ENCODE data around the gene EPAS1. TPM values are rescaled to one million over a fixed set of nuclear protein-coding genes. Genes with fewer than 3 reads are reported as not detected.
A peak's percentile ranks its signal among the peaks of the same experiment; 100 is the strongest.

The EPAS1 gene
- total and polyA plus RNA-seq, 2 of the 13 experiments (the other 11 are each of a cell fraction or from before 2014, with no cell fraction given), result 47.1 to 182 TPM

DNA sequence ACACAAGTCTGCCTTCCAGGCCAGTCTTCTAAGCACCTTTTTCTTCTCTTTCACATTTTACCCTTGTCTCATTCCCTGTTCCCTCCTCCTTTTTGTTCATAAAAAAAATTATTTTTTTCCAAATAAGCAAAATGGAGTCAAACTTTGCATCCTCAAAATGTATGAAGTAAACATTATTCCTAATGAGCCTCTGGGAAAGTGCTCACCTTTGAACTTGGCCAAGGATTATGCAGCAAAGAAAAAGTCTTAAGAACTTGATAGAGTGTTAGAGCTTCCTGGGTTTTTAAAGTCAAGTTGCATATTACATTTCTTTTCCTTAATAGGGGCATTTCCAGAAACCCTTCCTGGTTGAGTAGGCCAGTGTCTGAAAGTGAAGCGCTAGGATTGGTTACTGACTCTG, 31.6 kb downstream of the EPAS1 start:
- FAIRE-seq, result no peak
- CTCF ChIA-PET (ENCODE audit: low intra/inter-chr PET ratio, low total read pairs), result no interaction called here
- Histone ChIP-seq H2AFZ (ENCODE audit: low read length) (no peak overlapping the region), H3K4me1 (ENCODE audit: insufficient read depth, low read length) (peaks cover 100% of the 10 kb centered on the region), H3K79me2 (ENCODE audit: insufficient read depth, low read length) (peaks cover 95% of the 10 kb centered on the region), H3K27me3 (ENCODE audit: control insufficient read depth in 1 of 2, insufficient read depth in 2 of 2, low read length in 2 of 2) (no peaks in the 10 kb centered on the region), H3K27ac (ENCODE audit: extremely low read length, insufficient read depth, low read length) (no peak overlapping the region), H3K4me2 (ENCODE audit: low read depth, low read length) (no peak overlapping the region), H3K9me3 (ENCODE audit: low read length) (no peaks in the 10 kb centered on the region), H3K36me3 (replicated peaks in 1 of 2; ENCODE audit: control insufficient read depth in 1 of 2, insufficient read depth in 2 of 2, low read length in 2 of 2) (peaks cover 0 to 2% of the 10 kb centered on the region in 2 experiments; a peak in 2 of 5 replicates), H4K20me1 (ENCODE audit: insufficient read depth, low read length) (peaks cover 32% of the 10 kb centered on the region), H3K9ac (ENCODE audit: insufficient read depth, low read depth, low read length) (no peak overlapping the region), H3K4me3 (replicated peaks in 1 of 3; ENCODE audit: insufficient read depth in 1 of 3, low read depth in 2 of 3, low read length in 3 of 3) (no peak overlapping the region)
- in situ Hi-C loops (cut with HindIII; ENCODE audit: extremely low pct_ligation_motif_present, low pct_unique_long_range_greater_than_20kb) (no loop called here), intact Hi-C loops (cut with micrococcal nuclease; ENCODE audit: unreplicated experiment) (no loop called here)
- TF ChIP-seq, protein P1, sequence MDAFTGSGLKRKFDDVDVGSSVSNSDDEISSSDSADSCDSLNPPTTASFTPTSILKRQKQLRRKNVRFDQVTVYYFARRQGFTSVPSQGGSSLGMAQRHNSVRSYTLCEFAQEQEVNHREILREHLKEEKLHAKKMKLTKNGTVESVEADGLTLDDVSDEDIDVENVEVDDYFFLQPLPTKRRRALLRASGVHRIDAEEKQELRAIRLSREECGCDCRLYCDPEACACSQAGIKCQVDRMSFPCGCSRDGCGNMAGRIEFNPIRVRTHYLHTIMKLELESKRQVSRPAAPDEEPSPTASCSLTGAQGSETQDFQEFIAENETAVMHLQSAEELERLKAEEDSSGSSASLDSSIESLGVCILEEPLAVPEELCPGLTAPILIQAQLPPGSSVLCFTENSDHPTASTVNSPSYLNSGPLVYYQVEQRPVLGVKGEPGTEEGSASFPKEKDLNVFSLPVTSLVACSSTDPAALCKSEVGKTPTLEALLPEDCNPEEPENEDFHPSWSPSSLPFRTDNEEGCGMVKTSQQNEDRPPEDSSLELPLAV (CRISPR knock-in tag; conservative IDR thresholded peaks at IDR 0.05; ENCODE audit: low read depth), result no peak
- BruUV-seq (replicated peaks), result no TSS peak
- WGBS (ENCODE audit: low lambda C conversion rate), result 63% methylated on average over 1 of the region's 1 CpG
- no peak for ATAC-seq
- no peak for DNase-seq (ENCODE audit: low spot score)
- POLR2A ChIA-PET, result interaction anchor here (1.9 to 2.3 kb wide), 3 partner anchors 13 to 32 kb away, joined by 7 to 11 read pairs (median 8); partner anchors contain the start of gene EPAS1

DNA sequence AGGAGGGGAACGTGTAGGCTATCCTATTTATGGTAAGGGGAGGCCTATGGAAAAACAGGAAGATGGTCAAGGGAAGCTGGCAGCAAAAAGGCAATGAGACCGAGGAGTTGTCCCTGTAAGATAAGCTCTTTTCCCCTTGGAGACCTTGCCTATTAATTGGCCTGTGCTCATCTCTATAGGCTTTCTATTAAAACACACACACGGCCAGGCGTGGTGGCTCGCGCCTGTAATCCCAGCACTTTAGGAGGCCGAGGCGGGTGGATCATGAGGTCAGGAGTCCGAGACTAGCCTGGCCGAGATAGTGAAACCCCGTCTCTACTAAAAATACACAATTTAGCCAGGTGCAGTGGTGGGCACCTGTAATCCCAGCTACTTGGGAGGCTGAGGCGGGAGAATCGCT, 32.1 kb downstream of the EPAS1 start:
- no peaks in the 10 kb centered on the region for H3K27me3 ChIP-seq (ENCODE audit: control insufficient read depth in 1 of 2, insufficient read depth in 2 of 2, low read length in 2 of 2)
- CTCF ChIA-PET (ENCODE audit: low intra/inter-chr PET ratio, low total read pairs), result no interaction called here
- peaks cover 37% of the 10 kb centered on the region for H4K20me1 ChIP-seq (ENCODE audit: insufficient read depth, low read length)
- peaks cover 100% of the 10 kb centered on the region for H3K4me1 ChIP-seq (ENCODE audit: insufficient read depth, low read length)
- no peak overlapping the region for H2AFZ ChIP-seq (ENCODE audit: low read length)
- H3K4me3 ChIP-seq (replicated peaks in 1 of 3; ENCODE audit: insufficient read depth in 1 of 3, low read depth in 2 of 3, low read length in 3 of 3), result no peak overlapping the region
- H3K9me3 ChIP-seq (ENCODE audit: low read length), result no peaks in the 10 kb centered on the region
- 95% methylated on average over 13 of the region's 13 CpGs for WGBS (ENCODE audit: low lambda C conversion rate)
- TF ChIP-seq, protein P2, sequence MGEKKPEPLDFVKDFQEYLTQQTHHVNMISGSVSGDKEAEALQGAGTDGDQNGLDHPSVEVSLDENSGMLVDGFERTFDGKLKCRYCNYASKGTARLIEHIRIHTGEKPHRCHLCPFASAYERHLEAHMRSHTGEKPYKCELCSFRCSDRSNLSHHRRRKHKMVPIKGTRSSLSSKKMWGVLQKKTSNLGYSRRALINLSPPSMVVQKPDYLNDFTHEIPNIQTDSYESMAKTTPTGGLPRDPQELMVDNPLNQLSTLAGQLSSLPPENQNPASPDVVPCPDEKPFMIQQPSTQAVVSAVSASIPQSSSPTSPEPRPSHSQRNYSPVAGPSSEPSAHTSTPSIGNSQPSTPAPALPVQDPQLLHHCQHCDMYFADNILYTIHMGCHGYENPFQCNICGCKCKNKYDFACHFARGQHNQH (CRISPR knock-in tag; IDR thresholded peaks at IDR 0.05), result no peak
- TF ChIP-seq ESRRA (CRISPR knock-in tag; IDR thresholded peaks at IDR 0.05; ENCODE audit: low read depth) (no peak), SP5 (CRISPR knock-in tag; IDR thresholded peaks at IDR 0.05; ENCODE audit: borderline replicate concordance, low read depth) (no peak)
- TF ChIP-seq, protein P3, sequence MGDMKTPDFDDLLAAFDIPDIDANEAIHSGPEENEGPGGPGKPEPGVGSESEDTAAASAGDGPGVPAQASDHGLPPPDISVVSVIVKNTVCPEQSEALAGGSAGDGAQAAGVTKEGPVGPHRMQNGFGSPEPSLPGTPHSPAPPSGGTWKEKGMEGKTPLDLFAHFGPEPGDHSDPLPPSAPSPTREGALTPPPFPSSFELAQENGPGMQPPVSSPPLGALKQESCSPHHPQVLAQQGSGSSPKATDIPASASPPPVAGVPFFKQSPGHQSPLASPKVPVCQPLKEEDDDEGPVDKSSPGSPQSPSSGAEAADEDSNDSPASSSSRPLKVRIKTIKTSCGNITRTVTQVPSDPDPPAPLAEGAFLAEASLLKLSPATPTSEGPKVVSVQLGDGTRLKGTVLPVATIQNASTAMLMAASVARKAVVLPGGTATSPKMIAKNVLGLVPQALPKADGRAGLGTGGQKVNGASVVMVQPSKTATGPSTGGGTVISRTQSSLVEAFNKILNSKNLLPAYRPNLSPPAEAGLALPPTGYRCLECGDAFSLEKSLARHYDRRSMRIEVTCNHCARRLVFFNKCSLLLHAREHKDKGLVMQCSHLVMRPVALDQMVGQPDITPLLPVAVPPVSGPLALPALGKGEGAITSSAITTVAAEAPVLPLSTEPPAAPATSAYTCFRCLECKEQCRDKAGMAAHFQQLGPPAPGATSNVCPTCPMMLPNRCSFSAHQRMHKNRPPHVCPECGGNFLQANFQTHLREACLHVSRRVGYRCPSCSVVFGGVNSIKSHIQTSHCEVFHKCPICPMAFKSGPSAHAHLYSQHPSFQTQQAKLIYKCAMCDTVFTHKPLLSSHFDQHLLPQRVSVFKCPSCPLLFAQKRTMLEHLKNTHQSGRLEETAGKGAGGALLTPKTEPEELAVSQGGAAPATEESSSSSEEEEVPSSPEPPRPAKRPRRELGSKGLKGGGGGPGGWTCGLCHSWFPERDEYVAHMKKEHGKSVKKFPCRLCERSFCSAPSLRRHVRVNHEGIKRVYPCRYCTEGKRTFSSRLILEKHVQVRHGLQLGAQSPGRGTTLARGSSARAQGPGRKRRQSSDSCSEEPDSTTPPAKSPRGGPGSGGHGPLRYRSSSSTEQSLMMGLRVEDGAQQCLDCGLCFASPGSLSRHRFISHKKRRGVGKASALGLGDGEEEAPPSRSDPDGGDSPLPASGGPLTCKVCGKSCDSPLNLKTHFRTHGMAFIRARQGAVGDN (CRISPR knock-in tag; IDR thresholded peaks at IDR 0.05), result peak; percentile 29; the same call in 1 of the 2 replicates
- intact Hi-C loops (cut with micrococcal nuclease; ENCODE audit: unreplicated experiment), result no loop called here
- no peak overlapping the region for H3K27ac ChIP-seq (ENCODE audit: extremely low read length, insufficient read depth, low read length)
- H3K79me2 ChIP-seq (ENCODE audit: insufficient read depth, low read length), result peaks cover 97% of the 10 kb centered on the region
- no peak overlapping the region for H3K9ac ChIP-seq (ENCODE audit: insufficient read depth, low read depth, low read length)
- in situ Hi-C loops (cut with HindIII; ENCODE audit: extremely low pct_ligation_motif_present, low pct_unique_long_range_greater_than_20kb), result no loop called here
- ATAC-seq, result no peak
- BruUV-seq (replicated peaks), result no TSS peak
- POLR2A ChIA-PET, result interaction anchor here (1.9 to 2.3 kb wide), 3 partner anchors 14 to 32 kb away, joined by 7 to 16 read pairs (median 11); partner anchors contain the start of gene EPAS1
- H3K4me2 ChIP-seq (ENCODE audit: low read depth, low read length), result no peak overlapping the region
- no peak for FAIRE-seq
- peaks cover 1 to 2% of the 10 kb centered on the region in 2 experiments; a peak in 2 of 5 replicates for H3K36me3 ChIP-seq (replicated peaks in 1 of 2; ENCODE audit: control insufficient read depth in 1 of 2, insufficient read depth in 2 of 2, low read length in 2 of 2)
- DNase-seq (ENCODE audit: low spot score), result no peak
